Measurements from ENCODE around the gene FAM78A. TPM values are rescaled to one million over a fixed set of nuclear protein-coding genes. Genes with fewer than 3 reads are reported as not detected.
"Not testable (repeated sequence)": the region's sequence is repeated elsewhere in the genome, so short reads cannot be mapped to it uniquely, and the experiment has no call there.

The FAM78A gene
- total and polyA plus RNA-seq, 5 donors from 2014 or later: 16.6 to 95.6 (median 17.7) TPM

DNA sequence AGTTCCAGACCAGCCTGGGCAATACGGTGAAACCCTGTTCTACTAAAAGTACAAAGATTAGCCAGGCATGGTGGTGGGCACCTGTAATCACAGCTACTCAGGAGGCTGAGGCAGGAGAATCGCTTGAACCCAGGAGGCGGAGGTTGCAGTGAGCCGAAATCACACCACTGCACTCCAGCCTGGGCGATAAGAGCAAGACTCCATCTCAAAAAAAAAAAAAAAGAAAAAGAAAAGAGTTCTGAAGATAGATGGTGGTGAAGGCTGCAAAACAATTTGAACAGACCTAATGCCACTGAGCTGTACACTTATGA lies 13.3 kb downstream of the FAM78A start:
- not testable (repeated sequence) for H3K9me3 ChIP-seq (ENCODE audit: control insufficient read depth in 2 of 2, low read length in 2 of 2); H3K27me3 Mint-ChIP-seq; ATAC-seq (ENCODE audit: low read depth in 2 of 2); H3K27me3 ChIP-seq (ENCODE audit: control insufficient read depth, insufficient read depth, low read length); DNase-seq; H3K9me3 Mint-ChIP-seq; H3K4me3 ChIP-seq (ENCODE audit: low read depth, low read length)
- H3K36me3 ChIP-seq (ENCODE audit: control insufficient read depth, insufficient read depth, low read length): peaks cover 50% of the 10 kb centered on the region
- H3K4me1 ChIP-seq (ENCODE audit: control insufficient read depth, insufficient read depth, low read length, poor library complexity, severe bottlenecking): peaks cover 89% of the 10 kb centered on the region
- peak overlapping the region; percentile 55 for H3K27ac ChIP-seq (ENCODE audit: insufficient read depth, low read length, poor library complexity, severe bottlenecking)
- Mint-ChIP-seq H3K36me3 (peaks cover 29% of the 10 kb centered on the region), H3K27ac (peak overlapping the region; percentile 89 to 98 (median 96)), H3K4me1 (peaks cover 10 to 83% (median 43%) of the 10 kb centered on the region in 4 donors), H3K4me3 (peak overlapping the region; percentile 64 to 97 (median 86))

DNA sequence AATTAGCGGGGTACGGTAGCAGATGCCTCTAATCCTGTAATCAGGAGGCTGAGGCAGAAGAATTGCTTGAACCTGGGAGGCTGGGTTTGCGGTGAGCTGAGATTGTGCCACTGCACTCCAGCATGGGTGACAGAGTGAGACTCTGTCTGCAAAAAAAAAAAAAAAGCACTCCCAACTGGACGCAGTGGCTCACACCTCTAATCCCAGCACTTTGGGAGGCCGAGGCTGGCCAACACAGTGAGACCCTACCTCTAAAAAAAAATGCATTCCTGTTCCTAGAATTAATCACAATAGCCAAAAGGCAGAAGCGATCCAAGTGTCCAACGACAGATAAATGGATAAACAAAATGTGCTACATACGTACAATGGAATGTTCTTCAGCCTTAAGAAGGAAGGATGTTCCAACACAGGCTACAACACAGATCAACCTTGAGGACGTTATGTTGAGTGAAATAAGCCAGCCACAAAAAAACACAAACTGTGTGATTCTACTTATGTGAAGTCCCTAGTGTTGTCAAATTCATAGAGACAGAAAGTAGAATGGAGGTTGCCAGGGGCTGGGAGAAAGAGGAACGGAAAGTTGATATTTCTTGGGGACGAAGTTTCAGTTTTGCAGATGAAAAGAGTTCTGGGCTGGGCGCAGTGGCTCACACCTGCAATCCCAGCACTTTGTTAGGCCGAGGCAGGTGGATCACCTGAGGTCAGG lies 13.8 kb downstream of the FAM78A start:
- no peaks in the 10 kb centered on the region for H3K9me3 ChIP-seq (ENCODE audit: control insufficient read depth in 2 of 2, low read length in 2 of 2)
- no peak for ATAC-seq (ENCODE audit: low read depth in 2 of 2)
- H3K36me3 ChIP-seq (ENCODE audit: control insufficient read depth, insufficient read depth, low read length): peaks cover 50% of the 10 kb centered on the region
- peaks cover 90% of the 10 kb centered on the region for H3K4me1 ChIP-seq (ENCODE audit: control insufficient read depth, insufficient read depth, low read length, poor library complexity, severe bottlenecking)
- no peaks in the 10 kb centered on the region for H3K9me3 Mint-ChIP-seq
- H3K27ac Mint-ChIP-seq: peak overlapping the region; percentile 89 to 98 (median 96)
- H3K4me1 Mint-ChIP-seq: peaks cover 10 to 85% (median 46%) of the 10 kb centered on the region in 4 donors
- H3K27me3 ChIP-seq (ENCODE audit: control insufficient read depth, insufficient read depth, low read length): no peaks in the 10 kb centered on the region
- no peak for DNase-seq
- H3K4me3 Mint-ChIP-seq: peak overlapping the region; percentile 64 to 97 (median 86)
- H3K27ac ChIP-seq (ENCODE audit: insufficient read depth, low read length, poor library complexity, severe bottlenecking): peak overlapping the region; percentile 55
- peaks cover 29% of the 10 kb centered on the region for H3K36me3 Mint-ChIP-seq
- H3K4me3 ChIP-seq (ENCODE audit: low read depth, low read length): no peak overlapping the region
- no peaks in the 10 kb centered on the region for H3K27me3 Mint-ChIP-seq

DNA sequence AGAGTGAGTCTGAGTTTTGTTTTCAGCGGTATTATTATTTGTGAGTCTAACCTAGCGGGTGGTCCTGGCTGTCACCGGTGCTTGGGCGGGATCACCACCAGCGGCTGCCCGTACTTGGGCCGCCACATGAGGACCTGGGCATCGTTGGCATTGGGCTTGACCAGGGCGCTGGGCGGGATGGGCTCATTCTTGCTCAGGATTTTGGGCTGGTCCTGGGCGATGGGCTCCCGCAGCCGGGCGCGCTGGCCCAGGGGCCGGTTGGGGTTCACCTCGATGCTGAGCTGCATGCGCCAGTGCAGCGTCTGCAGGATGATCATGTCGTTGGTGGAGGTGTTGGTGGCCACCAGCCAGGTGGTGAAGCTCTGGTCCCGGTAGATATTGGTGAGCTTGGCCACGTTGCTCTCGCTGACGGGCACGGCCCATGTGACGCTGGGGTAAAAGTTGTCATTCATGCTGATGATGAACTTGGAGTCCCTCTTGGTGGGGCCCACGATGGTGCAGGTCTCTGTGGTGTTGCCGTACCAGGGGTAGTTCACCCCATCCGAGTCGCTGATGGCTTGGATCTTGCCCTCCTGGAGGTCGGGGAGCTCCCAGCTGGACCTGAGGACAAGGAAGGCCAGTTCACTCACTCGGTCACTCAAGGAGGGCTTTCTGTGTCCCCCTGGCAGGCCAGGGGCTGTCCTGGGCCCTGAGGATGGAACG lies 15.4 kb downstream of the FAM78A start:
- ATAC-seq (ENCODE audit: low read depth in 2 of 2): no peak
- H3K4me3 ChIP-seq (ENCODE audit: low read depth, low read length): no peak overlapping the region
- H3K27me3 Mint-ChIP-seq: no peaks in the 10 kb centered on the region
- H3K9me3 Mint-ChIP-seq: peaks cover 0 to 2% (median 0%) of the 10 kb centered on the region in 7 donors
- peaks cover 11 to 84% (median 40%) of the 10 kb centered on the region in 4 donors for H3K4me1 Mint-ChIP-seq
- no peak for DNase-seq
- peaks cover 50% of the 10 kb centered on the region for H3K36me3 ChIP-seq (ENCODE audit: control insufficient read depth, insufficient read depth, low read length)
- H3K4me3 Mint-ChIP-seq: peak overlapping the region in 3 of 4 donors; percentile 24 to 70 (median 32)
- no peaks in the 10 kb centered on the region for H3K27me3 ChIP-seq (ENCODE audit: control insufficient read depth, insufficient read depth, low read length)
- no peaks in the 10 kb centered on the region for H3K9me3 ChIP-seq (ENCODE audit: control insufficient read depth in 2 of 2, low read length in 2 of 2)
- peaks cover 25% of the 10 kb centered on the region for H3K36me3 Mint-ChIP-seq
- peaks cover 90% of the 10 kb centered on the region for H3K4me1 ChIP-seq (ENCODE audit: control insufficient read depth, insufficient read depth, low read length, poor library complexity, severe bottlenecking)
- peak overlapping the region; percentile 51 to 91 (median 52) for H3K27ac Mint-ChIP-seq
- H3K27ac ChIP-seq (ENCODE audit: insufficient read depth, low read length, poor library complexity, severe bottlenecking): peak overlapping the region; percentile 50

DNA sequence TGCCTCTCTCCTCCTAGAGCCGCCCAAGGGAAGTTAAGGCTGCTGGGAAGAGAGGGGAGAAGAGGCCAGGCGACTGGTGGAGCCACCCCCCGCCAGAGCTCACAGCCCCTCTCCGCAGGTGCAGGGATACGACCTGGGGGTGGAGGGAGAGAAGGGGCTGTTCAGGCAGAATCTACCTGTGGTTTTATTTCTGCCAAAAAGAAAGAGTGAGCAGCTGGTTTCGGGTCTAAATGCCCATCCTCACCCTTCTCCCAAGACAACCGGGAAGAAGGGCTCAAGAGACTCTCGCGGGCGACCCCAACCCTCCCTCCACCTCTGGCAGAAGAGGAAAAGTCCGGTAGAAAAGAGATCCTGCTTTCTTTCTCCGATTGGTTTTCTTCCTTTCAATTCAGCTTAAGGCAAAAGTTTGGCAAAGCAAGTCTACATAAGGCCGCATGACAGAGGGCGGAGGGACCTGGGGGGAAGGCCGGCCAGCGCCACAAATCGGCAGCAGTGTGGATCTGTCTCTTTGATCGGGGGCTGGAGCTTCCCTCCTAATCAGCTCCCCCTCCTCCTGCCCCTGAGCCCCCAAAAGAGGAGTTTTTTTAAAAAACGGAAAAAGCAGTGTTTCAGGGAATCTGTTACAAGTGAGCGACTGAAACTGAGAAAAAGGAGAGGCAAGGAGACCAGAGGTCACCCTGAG lies 16.3 kb downstream of the FAM78A start:
- Mint-ChIP-seq H3K27me3 (no peaks in the 10 kb centered on the region), H3K4me1 (peaks cover 11 to 85% (median 39%) of the 10 kb centered on the region in 4 donors), H3K36me3 (peaks cover 25% of the 10 kb centered on the region), H3K9me3 (peaks cover 0 to 2% (median 0%) of the 10 kb centered on the region in 7 donors), H3K4me3 (peak overlapping the region in 3 of 4 donors; percentile 24 to 70 (median 32)), H3K27ac (peak overlapping the region in 2 of 3 donors; percentile 51 to 95)
- no peak for ATAC-seq (ENCODE audit: low read depth in 2 of 2)
- DNase-seq: no peak
- Histone ChIP-seq H3K27ac (ENCODE audit: insufficient read depth, low read length, poor library complexity, severe bottlenecking) (peak overlapping the region; percentile 47), H3K9me3 (ENCODE audit: control insufficient read depth in 2 of 2, low read length in 2 of 2) (no peaks in the 10 kb centered on the region), H3K4me1 (ENCODE audit: control insufficient read depth, insufficient read depth, low read length, poor library complexity, severe bottlenecking) (peaks cover 90% of the 10 kb centered on the region), H3K27me3 (ENCODE audit: control insufficient read depth, insufficient read depth, low read length) (no peaks in the 10 kb centered on the region), H3K36me3 (ENCODE audit: control insufficient read depth, insufficient read depth, low read length) (peaks cover 50% of the 10 kb centered on the region), H3K4me3 (ENCODE audit: low read depth, low read length) (no peak overlapping the region)

DNA sequence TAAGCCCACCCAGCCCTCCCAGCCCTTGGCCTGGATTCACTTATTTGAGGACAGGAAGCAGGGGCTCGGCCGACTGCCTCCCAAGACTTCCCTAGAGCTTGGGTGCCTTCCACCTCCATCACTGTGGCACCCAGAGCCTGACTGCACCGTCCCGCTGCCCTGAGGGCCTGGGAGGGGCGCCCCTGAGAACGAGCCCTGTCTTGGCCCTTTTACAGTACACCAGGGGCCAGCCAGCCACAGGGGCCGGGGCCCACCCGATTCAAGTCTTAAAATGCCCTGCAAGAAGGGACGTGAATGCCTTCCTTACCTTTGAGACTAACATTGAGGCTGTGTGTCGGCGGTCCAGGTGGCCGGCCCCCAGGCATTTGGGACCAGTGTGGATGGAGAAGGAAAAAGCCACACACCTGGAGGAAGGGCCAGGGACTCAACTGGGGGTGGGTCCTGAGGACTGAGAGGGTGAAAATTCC lies 16.8 kb downstream of the FAM78A start:
- peak overlapping the region in 1 of 3 donors; percentile 95 for H3K27ac Mint-ChIP-seq
- Histone ChIP-seq H3K27me3 (ENCODE audit: control insufficient read depth, insufficient read depth, low read length) (no peaks in the 10 kb centered on the region), H3K27ac (ENCODE audit: insufficient read depth, low read length, poor library complexity, severe bottlenecking) (peak overlapping the region; percentile 47), H3K36me3 (ENCODE audit: control insufficient read depth, insufficient read depth, low read length) (peaks cover 50% of the 10 kb centered on the region), H3K4me1 (ENCODE audit: control insufficient read depth, insufficient read depth, low read length, poor library complexity, severe bottlenecking) (peaks cover 90% of the 10 kb centered on the region), H3K4me3 (ENCODE audit: low read depth, low read length) (no peak overlapping the region), H3K9me3 (ENCODE audit: control insufficient read depth in 2 of 2, low read length in 2 of 2) (no peaks in the 10 kb centered on the region)
- H3K4me3 Mint-ChIP-seq: peak overlapping the region in 2 of 4 donors; percentile 21 to 70
- H3K4me1 Mint-ChIP-seq: peaks cover 11 to 85% (median 36%) of the 10 kb centered on the region in 4 donors
- peaks cover 25% of the 10 kb centered on the region for H3K36me3 Mint-ChIP-seq
- DNase-seq (no peak), ATAC-seq (ENCODE audit: low read depth in 2 of 2) (no peak)
- H3K27me3 Mint-ChIP-seq: no peaks in the 10 kb centered on the region
- peaks cover 0 to 2% (median 0%) of the 10 kb centered on the region in 7 donors for H3K9me3 Mint-ChIP-seq

DNA sequence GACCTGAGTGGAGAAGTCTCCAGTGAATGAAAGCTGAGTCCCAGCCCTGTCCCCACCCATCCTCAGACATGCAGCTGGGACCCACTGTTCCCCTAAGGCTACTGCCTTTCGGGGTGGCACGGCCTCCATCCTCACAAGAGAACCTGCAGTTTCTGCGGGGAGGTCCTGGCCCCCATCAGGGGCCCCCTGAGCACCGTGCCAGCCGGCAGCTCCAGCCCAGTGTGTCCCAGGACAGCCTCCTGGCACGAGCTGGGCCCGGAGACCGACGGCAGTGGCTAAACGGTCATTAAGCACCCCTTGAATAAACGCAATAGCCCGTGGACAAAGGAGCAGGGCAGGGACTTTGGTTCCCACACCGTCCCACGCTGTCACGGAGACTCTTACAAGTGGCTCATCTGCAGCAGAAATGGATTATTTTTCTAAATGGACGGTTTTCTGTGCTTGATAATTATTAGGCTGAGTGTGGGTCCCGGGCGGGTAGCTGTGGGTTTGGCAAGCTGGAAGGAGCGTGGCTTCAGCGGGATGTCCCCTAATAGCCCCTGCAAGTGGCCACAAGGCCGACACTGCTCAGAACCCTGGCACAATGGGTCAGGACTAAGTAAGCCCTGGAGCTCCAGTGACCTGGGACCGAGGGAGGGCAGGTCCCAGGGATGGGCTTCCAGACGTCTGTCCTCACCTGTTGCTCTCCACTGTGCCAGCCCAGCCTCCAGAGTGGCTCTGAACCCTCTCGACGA lies 17.4 kb downstream of the FAM78A start:
- peaks cover 48% of the 10 kb centered on the region for H3K36me3 ChIP-seq (ENCODE audit: control insufficient read depth, insufficient read depth, low read length)
- Mint-ChIP-seq H3K27me3 (no peaks in the 10 kb centered on the region), H3K4me1 (peaks cover 11 to 85% (median 33%) of the 10 kb centered on the region in 4 donors), H3K9me3 (peaks cover 0 to 2% (median 0%) of the 10 kb centered on the region in 7 donors), H3K4me3 (peak overlapping the region in 1 of 4 donors; percentile 35), H3K27ac (peak overlapping the region in 2 of 3 donors; percentile 42 to 69), H3K36me3 (peaks cover 25% of the 10 kb centered on the region)
- no peaks in the 10 kb centered on the region for H3K9me3 ChIP-seq (ENCODE audit: control insufficient read depth in 2 of 2, low read length in 2 of 2)
- DNase-seq: no peak
- no peak for ATAC-seq (ENCODE audit: low read depth in 2 of 2)
- H3K27me3 ChIP-seq (ENCODE audit: control insufficient read depth, insufficient read depth, low read length): no peaks in the 10 kb centered on the region
- peak overlapping the region; percentile 90 for H3K27ac ChIP-seq (ENCODE audit: insufficient read depth, low read length, poor library complexity, severe bottlenecking)
- no peak overlapping the region for H3K4me3 ChIP-seq (ENCODE audit: low read depth, low read length)
- H3K4me1 ChIP-seq (ENCODE audit: control insufficient read depth, insufficient read depth, low read length, poor library complexity, severe bottlenecking): peaks cover 90% of the 10 kb centered on the region

DNA sequence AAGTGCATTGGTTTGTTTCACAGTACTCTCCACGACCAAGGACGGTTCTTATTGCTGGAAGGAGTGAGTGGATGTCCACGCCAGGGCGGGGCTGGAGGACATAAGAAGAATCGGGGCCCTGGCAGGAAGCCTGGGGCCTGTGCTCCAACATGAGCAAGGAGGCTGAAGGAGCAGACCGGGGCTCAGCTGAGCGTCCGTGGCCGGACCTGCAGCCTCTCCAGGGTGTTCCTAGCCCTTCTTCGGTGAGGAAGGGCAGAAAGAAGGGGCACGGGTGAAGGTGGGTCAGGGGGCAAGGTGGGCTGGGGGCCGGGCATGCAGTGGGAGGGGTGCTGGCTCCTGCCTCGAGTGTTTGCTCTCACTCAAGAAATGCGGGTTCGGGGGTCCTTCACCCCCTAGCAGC lies 18.1 kb downstream of the FAM78A start:
- Mint-ChIP-seq H3K4me3 (peak overlapping the region in 3 of 4 donors; percentile 52 to 75 (median 65)), H3K4me1 (peaks cover 11 to 86% (median 34%) of the 10 kb centered on the region in 4 donors), H3K9me3 (peaks cover 0 to 2% (median 0%) of the 10 kb centered on the region in 7 donors), H3K27me3 (no peaks in the 10 kb centered on the region), H3K27ac (peak overlapping the region; percentile 90 to 99 (median 96)), H3K36me3 (peaks cover 20% of the 10 kb centered on the region)
- ATAC-seq (ENCODE audit: low read depth in 2 of 2): no peak
- Histone ChIP-seq H3K4me1 (ENCODE audit: control insufficient read depth, insufficient read depth, low read length, poor library complexity, severe bottlenecking) (peaks cover 91% of the 10 kb centered on the region), H3K4me3 (ENCODE audit: low read depth, low read length) (no peak overlapping the region), H3K36me3 (ENCODE audit: control insufficient read depth, insufficient read depth, low read length) (peaks cover 45% of the 10 kb centered on the region), H3K27me3 (ENCODE audit: control insufficient read depth, insufficient read depth, low read length) (no peaks in the 10 kb centered on the region), H3K9me3 (ENCODE audit: control insufficient read depth in 2 of 2, low read length in 2 of 2) (no peaks in the 10 kb centered on the region), H3K27ac (ENCODE audit: insufficient read depth, low read length, poor library complexity, severe bottlenecking) (peak overlapping the region; percentile 90)
- DNase-seq: no peak
